ENCODE measurements around the gene PTGR1.

The PTGR1 gene

DNA sequence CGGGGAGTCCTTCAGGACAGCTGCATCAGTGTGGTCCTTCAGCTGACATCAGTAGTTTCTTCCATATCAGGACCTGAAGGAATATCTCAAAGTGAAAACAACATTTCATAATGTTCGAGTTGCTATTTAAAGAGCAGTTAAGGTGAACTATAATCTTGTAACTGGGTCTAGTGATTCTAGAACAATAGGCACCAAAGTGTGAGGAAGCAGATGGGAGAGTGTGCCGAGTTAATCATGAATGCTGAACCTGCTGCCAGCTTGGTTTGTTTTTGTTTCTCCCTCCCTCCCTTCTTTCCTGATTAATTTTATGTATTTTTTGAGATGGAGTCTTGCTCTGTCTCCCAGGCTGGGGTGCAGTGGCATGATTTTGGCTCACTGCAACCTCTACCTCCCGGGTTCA, 3.6 kb upstream of the PTGR1 start:
- ChIA-PET POLR2A (ENCODE audit: low non-redundant PET) (no interaction called here), CTCF (interaction anchor here (0.6 to 0.8 kb wide), 2 partner anchors 55 to 521 kb away, joined by 3 to 4 read pairs; no protein-coding TSS in a partner anchor)
- H3K27ac ChIP-seq: no peak overlapping the region
- no peak for DNase-seq (ENCODE audit: low spot score)
- TF ChIP-seq, protein P1, sequence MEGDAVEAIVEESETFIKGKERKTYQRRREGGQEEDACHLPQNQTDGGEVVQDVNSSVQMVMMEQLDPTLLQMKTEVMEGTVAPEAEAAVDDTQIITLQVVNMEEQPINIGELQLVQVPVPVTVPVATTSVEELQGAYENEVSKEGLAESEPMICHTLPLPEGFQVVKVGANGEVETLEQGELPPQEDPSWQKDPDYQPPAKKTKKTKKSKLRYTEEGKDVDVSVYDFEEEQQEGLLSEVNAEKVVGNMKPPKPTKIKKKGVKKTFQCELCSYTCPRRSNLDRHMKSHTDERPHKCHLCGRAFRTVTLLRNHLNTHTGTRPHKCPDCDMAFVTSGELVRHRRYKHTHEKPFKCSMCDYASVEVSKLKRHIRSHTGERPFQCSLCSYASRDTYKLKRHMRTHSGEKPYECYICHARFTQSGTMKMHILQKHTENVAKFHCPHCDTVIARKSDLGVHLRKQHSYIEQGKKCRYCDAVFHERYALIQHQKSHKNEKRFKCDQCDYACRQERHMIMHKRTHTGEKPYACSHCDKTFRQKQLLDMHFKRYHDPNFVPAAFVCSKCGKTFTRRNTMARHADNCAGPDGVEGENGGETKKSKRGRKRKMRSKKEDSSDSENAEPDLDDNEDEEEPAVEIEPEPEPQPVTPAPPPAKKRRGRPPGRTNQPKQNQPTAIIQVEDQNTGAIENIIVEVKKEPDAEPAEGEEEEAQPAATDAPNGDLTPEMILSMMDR (conservative IDR thresholded peaks at IDR 0.05; ENCODE audit: low read depth): no peak

GRCh38 chr9:111601237-111602018, 2.0 kb upstream of the PTGR1 start:
- CTCF ChIA-PET: interaction anchor here (0.7 to 0.9 kb wide), 2 partner anchors 15 to 1079 kb away, joined by 4 to 5 read pairs; no protein-coding TSS in a partner anchor
- POLR2A ChIA-PET (ENCODE audit: low non-redundant PET): no interaction called here
- peak; percentile 49 for DNase-seq (ENCODE audit: low spot score)
- H3K27ac ChIP-seq: peak overlapping the region; percentile 47; the same call in 1 of the 2 replicates
- TF ChIP-seq, protein P1 (conservative IDR thresholded peaks at IDR 0.05; ENCODE audit: low read depth): no peak

GRCh38 chr9:111599955-111600343, 502 bp upstream of the PTGR1 start:
- peak overlapping the region; percentile 87 for H3K27ac ChIP-seq
- TF ChIP-seq, protein P1 (conservative IDR thresholded peaks at IDR 0.05; ENCODE audit: low read depth): no peak
- ChIA-PET CTCF (interaction anchor here (0.7 kb wide), 1 partner anchor 332 kb away, joined by 3 read pairs; no protein-coding TSS in a partner anchor), POLR2A (ENCODE audit: low non-redundant PET) (no interaction called here)
- no peak for DNase-seq (ENCODE audit: low spot score)

DNA sequence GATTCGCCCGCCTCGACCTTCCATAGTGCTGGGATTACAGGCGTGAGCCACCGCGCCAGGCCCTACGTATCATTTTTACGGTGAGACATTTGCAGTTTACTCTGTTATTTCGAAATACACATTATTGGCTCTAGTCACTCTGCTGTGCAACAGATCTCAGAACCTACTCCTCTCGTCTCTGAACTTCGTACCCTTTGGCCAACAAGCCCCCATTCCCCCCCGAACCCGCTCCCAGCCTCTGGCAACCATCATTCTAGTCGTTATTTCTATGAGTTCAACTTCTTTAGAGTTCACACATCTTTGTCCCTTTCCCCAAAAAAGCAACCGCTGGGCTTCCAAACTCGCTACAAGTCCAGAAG, 735 bp downstream of the PTGR1 start:
- CTCF ChIA-PET: interaction anchor here (0.7 to 2.6 kb wide), 10 partner anchors 18 to 476 kb away, joined by 3 to 24 read pairs (median 5); no protein-coding TSS in a partner anchor
- H3K27ac ChIP-seq: peak overlapping the region; percentile 87

GRCh38 chr9:111597852-111598732, 1.4 kb downstream of the PTGR1 start:
- POLR2A ChIA-PET (ENCODE audit: low non-redundant PET): interaction anchor here (0.6 to 1.6 kb wide), 3 partner anchors 24 to 888 kb away, joined by 3 to 8 read pairs (median 7); partner anchors contain the start of gene DNAJC25
- CTCF ChIA-PET: interaction anchor here (0.6 to 2.6 kb wide), 16 partner anchors 10 to 782 kb away, joined by 3 to 24 read pairs (median 4); partner anchors contain the start of gene HSDL2
- DNase-seq (ENCODE audit: low spot score): peak; percentile 79
- TF ChIP-seq, protein P1 (conservative IDR thresholded peaks at IDR 0.05; ENCODE audit: low read depth): peak; percentile 99
- peak overlapping the region; percentile 87 for H3K27ac ChIP-seq

More for the DNA sequence above, 735 bp downstream of the PTGR1 start:
- DNase-seq (ENCODE audit: low spot score): peak; percentile 34
- POLR2A ChIA-PET (ENCODE audit: low non-redundant PET): interaction anchor here (0.6 to 1.6 kb wide), 2 partner anchors 32 to 887 kb away, joined by 3 to 8 read pairs; partner anchors contain the start of gene DNAJC25
- TF ChIP-seq, protein P1 (conservative IDR thresholded peaks at IDR 0.05; ENCODE audit: low read depth): no peak

GRCh38 chr9:111588846-111589245, 10.6 kb downstream of the PTGR1 start:
- TF ChIP-seq, protein P1 (conservative IDR thresholded peaks at IDR 0.05; ENCODE audit: low read depth): no peak
- DNase-seq (ENCODE audit: low spot score): no peak
- CTCF ChIA-PET: interaction anchor here (0.6 to 0.7 kb wide), 3 partner anchors 41 to 103 kb away, joined by 3 to 4 read pairs (median 3); no protein-coding TSS in a partner anchor
- H3K27ac ChIP-seq: no peak overlapping the region
- POLR2A ChIA-PET (ENCODE audit: low non-redundant PET): no interaction called here
